ENCODE measurements around the gene TNFRSF21.
"Not testable (repeated sequence)": the region's sequence is repeated elsewhere in the genome, so short reads cannot be mapped to it uniquely, and the experiment has no call there.

Gene TNFRSF21

DNA sequence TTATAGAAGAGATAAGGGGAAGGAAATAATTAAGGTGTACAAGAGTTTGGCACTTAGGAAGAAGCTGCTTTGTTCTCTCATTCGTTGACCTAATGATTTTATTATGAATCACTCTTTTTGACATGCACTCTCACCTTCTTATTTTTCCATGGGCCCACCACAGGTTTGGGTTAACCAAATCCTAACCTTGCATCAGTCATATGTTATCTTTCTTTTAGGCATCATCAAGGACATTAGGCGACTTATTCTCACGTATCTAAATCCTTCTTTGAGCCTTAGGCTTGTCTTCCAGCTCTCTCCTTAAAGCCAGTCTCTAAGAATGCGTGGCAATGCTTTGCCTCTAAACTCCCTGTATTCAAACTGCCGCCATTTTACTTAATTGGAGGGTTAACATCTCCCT is 58.3 kb downstream of the TNFRSF21 start:
- DNase-seq (ENCODE audit: low read depth) = no peak

GRCh38 chr6:47250302-47250701 is 59.4 kb downstream of the TNFRSF21 start:
- DNase-seq (ENCODE audit: low read depth) = no peak

- no peak for DNase-seq (ENCODE audit: low read depth)
Measured at GRCh38 chr6:47248446-47248845, 61.3 kb downstream of the TNFRSF21 start.

DNA sequence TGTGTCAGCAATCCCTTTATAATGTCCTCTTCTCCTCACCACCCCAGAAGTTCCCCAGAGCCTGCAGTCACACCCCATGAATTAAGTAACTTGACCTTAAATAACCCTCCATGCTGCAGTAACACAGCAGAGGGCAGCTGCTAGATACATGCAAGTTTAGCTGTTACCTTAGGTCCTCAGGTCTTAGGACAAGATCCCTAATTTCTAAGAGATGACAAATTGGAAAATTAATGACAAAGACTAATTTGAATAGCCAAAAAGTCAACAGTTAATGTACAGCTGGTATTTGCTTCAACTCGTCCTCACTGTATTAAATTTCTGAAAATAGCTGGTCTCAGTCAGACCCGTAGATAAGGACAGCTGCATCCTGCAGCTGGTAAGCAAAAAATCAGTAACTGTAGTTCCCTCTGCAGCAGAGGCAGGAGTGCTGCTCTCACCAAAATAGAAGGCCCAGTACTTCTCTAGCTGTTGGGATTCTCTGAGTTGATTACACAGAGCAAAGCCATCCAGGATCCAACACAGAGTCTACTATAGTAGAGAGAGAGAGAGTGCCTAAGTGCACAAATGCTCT is 62.4 kb downstream of the TNFRSF21 start:
- DNase-seq (ENCODE audit: low read depth) = no peak

GRCh38 chr6:47246551-47246950 is 63.2 kb downstream of the TNFRSF21 start:
- DNase-seq (ENCODE audit: low read depth) = no peak

DNA sequence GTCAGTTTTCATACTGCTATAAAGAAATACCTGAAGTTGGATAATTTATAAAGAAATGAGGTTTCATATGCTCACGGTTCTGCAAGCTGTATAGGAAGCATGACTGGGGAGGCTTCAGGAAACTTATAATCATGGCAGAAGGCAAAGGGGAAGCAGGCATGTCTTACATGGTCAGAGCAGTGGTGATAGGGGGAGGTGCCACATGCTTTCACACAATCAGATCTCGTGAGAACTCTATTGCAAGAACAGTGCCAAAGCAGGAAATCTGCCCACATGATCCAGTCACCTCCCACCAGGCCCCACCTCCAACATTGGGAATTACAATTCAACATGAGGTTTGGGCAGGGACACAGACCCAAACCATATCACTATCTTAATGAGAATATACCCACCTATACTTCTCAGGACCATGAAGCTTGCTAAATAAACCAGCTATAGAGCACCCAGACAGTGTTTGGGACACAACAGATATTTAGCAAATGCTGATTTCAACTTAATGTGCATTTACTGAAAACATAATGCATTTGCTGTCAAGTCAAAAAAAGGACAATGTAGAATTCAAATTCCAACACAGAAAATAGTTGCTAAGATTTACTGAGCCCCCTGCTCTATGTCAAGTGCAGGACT is 63.8 kb downstream of the TNFRSF21 start:
- no peak for DNase-seq (ENCODE audit: low read depth)

DNA sequence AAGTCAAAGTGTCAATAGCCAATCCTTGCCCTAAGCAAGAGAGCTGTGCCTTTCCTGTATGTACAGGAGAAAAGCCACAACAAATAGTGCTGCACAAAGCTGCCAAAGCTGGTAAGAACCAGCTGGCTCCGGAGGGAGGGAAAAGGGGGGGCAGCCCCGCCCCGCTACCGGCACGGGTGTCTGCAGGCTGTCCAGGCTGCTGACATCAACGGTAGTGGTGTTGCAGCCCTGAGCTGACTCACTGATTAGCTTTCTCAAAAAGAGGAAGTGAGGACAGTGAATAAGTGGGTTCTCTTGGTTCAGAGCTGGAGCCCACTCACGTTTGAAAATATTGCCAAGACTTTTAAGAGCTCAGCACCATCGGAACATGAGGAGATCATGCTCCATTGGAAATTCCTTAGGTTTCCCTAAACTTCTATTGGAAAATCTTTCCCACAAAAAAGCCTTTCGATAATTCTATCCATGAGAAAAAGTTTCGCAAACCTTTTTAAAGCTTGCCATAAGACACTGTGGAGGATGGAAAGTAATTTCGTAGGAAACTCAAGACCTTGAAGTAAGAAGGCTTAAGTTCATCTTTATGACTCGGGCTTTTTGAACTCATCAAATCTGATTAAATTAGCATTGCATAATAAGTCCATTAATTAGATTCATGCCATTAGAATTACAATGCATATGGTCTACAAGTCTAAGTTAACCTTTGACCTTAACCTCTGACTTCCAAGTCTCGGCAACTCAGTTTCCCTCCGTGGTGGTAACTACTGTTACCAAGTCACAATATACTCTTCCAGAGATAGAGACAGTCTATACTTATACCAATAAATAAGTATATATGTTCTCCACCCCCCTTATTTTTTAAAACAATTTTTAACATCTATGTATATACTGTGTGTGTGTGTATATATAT is 67.0 kb downstream of the TNFRSF21 start:
- peak; percentile 80 for DNase-seq (ENCODE audit: low read depth)

DNA sequence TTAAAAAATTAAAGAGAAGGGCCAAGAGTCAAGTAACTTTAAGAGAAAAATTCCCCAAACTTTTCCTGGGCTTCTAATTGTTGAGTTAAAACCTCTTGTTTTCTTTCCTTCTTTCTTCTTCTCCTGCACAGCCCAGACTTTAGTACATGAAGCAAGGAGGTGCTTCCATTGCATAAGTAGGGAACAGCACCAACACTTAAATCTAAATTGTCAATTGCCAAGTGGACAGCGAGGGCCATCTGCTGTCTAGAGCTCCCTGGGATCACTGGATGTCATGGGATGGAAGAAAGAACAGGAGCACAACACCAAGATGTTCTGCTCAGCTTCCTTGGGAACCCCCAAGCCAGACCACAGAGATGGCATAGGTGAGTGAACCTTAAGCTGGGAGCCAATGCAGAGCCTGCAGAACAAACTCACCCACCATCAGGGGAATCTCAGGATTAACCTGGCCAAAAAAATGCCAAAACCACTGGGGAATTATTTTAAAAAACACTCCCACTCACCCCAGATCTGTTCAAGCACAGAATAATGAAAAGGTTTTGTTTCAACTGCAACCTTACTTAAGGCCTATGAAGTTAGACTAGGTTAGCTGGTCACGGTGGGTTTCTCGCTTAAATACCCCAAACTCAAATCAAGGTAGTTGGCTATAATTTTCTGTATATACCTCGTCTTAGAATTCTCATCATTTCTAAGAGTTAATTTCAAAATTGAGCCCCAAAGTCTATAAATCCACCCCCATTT is 67.8 kb downstream of the TNFRSF21 start:
- peak; percentile 20 for DNase-seq (ENCODE audit: low read depth)

- no peak for DNase-seq (ENCODE audit: low read depth)
Measured at GRCh38 chr6:47240277-47240890, 69.3 kb downstream of the TNFRSF21 start.

GRCh38 chr6:47239546-47239945 is 70.2 kb downstream of the TNFRSF21 start:
- no peak for DNase-seq (ENCODE audit: low read depth)

DNA sequence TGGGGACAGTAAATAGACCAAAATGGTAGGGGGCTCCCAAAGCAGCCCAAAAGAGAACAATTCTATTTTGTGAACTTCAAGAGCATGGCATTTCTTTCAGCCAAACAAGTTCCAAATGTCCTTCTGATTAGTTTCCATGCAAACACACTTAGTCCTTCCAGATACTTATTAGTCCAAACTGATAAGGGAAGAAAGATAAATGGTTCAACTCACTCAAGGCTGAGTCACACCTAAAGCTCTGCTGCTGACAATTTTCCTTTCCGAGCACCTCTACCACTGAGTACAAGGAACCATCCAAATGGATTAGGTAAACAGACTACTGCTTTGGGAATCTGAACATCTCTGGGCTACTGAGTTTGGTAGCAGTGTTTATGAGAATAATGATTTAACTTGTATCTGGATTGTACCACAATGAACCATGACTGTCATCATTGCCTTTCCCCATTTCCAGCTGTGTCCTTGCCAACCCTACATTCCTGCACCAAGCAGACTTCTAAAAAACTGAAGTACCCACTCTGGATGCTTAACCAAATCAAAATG is 71.2 kb downstream of the TNFRSF21 start:
- DNase-seq (ENCODE audit: low read depth) = no peak

- no peak for DNase-seq (ENCODE audit: low read depth)
Measured at GRCh38 chr6:47237196-47237595, 72.5 kb downstream of the TNFRSF21 start.

DNA sequence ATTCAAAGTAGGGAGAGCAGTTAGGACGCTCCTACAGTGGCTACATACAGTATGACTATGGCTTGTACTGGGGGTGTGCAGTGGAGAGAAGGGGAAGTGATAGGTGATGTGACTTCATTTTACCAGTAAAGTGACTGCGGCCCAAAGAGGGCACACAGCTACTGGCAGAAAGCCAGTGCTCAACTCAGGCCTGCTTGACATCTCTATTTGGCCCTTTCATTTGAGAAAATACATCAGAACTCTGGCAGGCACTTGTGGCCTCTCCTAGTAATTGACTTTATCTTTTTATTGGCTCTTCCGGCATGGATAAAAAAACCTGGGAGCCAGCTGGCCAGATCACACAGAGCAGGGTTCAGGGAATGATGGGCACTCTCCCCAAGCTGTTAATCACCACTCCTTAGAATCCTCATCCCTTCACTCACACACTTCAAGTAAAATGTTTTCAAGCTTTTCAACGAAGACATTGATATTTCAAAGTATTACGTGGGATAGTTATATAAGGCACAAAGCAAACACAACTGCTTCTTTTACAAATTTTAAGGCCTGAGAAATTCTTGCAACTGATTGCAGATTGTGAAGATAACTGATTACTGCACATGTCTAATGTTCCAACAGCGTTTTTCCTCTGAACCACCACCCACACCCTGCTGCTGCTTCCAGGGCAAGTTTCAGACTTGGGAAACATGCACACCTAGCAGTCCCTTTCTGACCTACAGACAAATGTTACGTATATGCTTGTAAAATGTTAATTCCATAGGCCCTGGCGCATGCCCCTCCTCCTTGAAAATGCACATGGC is 73.5 kb downstream of the TNFRSF21 start:
- DNase-seq (ENCODE audit: low read depth) = no peak

GRCh38 chr6:47235421-47235820 is 74.3 kb downstream of the TNFRSF21 start:
- no peak for DNase-seq (ENCODE audit: low read depth)

DNA sequence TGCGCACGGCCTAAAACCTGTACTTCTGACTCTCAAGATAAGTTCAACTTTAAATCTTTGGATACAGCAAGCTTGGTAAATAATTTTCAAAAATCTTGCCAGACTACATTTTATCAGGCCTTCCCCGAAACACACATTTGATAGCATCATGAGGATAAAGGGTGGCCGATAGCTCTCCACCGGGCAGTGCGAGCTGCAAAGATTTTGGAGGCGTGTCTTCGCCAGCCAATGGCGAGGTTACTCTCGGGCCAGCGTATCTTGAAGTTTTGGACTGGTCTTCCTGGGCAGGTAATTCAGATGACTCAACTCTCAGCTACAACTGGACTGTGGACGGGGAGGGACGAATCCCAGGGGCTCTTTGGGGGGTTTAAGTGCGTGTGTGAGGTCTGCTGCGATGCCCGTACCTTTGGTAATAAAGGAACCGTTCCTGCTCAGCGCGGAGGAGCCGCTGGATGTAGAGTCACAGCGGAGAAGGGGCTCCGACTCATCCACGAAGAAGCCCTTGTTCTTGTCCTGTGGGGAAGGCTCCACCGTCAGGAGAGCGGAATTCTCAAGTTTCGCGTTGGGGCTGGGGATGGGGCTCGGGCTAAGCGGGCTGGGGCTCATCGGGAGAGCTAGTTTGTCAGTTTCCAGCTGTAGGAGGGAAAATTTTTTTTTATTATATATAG is 75.3 kb downstream of the TNFRSF21 start:
- no peak for DNase-seq (ENCODE audit: low read depth)

GRCh38 chr6:47231151-47231550 is 78.6 kb downstream of the TNFRSF21 start:
- DNase-seq (ENCODE audit: low read depth) = no peak

DNA sequence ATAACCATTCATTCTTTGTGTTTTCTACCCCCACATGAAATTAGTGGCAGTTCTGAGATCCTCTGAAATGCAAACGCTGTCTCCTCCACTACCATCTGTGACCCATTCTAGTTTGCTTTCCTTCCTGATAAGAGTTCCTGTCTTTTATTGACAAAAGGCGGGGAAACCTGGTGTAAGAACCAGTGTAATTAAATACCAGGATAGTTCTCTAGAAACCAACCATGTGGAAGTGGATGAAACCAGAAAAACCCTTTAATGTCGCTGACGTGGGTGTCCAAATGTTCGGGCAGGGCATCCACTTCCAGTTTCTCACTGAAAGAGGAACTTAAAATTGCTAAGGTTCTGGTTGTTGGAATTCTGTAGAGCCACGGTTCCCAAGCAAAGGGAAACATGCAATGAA is 79.1 kb downstream of the TNFRSF21 start:
- no peak for DNase-seq (ENCODE audit: low read depth)

DNA sequence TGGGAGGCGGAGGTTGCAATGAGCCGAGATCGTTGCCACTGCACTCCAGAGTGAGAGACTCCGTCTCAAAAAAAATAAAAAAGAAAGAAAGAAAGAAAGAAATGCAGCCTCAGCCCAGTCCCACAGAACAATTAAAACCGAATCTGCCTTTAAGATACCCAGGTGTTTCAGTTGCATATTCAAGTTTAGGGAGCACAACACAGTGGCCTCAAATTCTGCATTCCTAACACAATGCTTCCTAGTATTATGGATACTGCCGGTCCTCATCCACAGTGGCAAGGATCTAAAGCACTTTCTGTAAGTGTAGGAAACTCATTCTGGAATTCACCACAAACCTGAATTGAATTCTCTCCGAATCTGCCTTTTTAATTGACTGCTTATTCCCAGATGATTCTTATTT is 80.5 kb downstream of the TNFRSF21 start:
- no peak for DNase-seq (ENCODE audit: low read depth)

GRCh38 chr6:47228093-47228492 is 81.6 kb downstream of the TNFRSF21 start:
- DNase-seq (ENCODE audit: low read depth) = not testable (repeated sequence)

DNA sequence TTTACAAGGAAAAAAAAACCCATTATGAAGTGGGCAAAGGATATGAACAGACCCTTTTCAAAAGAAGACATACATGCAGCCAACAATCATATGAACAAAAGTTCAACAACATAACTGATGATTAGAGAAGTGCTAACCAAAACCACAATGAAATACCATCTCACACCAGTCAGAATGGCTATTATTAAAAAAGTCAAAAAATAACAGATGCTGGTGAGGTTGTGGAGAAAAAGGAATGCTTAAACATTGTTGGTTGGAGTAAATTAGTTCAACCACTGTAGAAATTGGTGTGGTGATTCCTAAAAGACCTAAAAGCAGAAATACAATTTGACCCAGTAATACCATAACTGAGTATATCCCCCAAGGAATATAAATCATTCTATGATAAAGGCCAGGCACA is 86.5 kb downstream of the TNFRSF21 start:
- DNase-seq (ENCODE audit: low read depth) = not testable (repeated sequence)
